ENCODE results near the gene FRMD4A.

DNA sequence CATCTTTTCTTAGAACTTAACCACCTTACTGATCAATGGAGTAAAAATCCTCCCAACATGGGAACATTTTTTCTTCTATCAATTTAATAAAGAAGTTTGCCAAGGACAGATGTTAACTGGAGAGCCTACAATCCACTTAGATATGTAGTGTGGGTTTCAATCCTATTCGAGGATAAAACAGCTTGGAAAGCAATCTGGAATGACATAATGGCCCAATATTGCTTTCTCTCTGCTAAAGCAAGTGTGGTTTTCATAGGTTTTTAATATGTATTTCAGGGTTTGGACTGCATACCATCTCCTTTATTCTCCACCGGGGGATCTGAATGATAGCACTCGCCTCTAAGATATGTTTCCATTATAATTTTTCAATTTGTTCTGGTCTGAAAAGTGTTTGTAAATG lies 594.2 kb downstream of the FRMD4A start:
- TF ChIP-seq, protein P1, sequence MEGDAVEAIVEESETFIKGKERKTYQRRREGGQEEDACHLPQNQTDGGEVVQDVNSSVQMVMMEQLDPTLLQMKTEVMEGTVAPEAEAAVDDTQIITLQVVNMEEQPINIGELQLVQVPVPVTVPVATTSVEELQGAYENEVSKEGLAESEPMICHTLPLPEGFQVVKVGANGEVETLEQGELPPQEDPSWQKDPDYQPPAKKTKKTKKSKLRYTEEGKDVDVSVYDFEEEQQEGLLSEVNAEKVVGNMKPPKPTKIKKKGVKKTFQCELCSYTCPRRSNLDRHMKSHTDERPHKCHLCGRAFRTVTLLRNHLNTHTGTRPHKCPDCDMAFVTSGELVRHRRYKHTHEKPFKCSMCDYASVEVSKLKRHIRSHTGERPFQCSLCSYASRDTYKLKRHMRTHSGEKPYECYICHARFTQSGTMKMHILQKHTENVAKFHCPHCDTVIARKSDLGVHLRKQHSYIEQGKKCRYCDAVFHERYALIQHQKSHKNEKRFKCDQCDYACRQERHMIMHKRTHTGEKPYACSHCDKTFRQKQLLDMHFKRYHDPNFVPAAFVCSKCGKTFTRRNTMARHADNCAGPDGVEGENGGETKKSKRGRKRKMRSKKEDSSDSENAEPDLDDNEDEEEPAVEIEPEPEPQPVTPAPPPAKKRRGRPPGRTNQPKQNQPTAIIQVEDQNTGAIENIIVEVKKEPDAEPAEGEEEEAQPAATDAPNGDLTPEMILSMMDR (conservative IDR thresholded peaks at IDR 0.05 in 1 of 2, IDR thresholded peaks at IDR 0.05 in 1 of 2; ENCODE audit: extremely low read depth in 1 of 2, insufficient read depth in 1 of 2, low read depth in 1 of 2, low read length in 2 of 2): no peak
- TF ChIP-seq EZH2 (IDR thresholded peaks at IDR 0.05; ENCODE audit: borderline replicate concordance, low read length): no peak
